Activated T-cell treated with anti-CD3 and anti-CD28 coated beads, Interleukin-2, amount 50 U/mL, for 1 hour (primary cell): Measurements from ENCODE around the gene LGALS8.
A peak's percentile ranks its signal among the peaks of the same experiment; 100 is the strongest.

ENCODE experiments used
- DNase-seq: peaks from one replicate; pipeline ENCODE4 v3.0.0-alpha.2; 2020

The LGALS8 gene

GRCh38 chr1:236509647-236510401 is 14.0 kb upstream of the LGALS8 start:
- DNase-seq, result no peak

GRCh38 chr1:236511735-236512418 is 11.9 kb upstream of the LGALS8 start:
- no peak for DNase-seq

GRCh38 chr1:236514703-236515442 is 8.9 kb upstream of the LGALS8 start:
- no peak for DNase-seq

GRCh38 chr1:236515443-236515958 is 8.3 kb upstream of the LGALS8 start:
- DNase-seq, result no peak

GRCh38 chr1:236516929-236517704 is 6.7 kb upstream of the LGALS8 start:
- no peak for DNase-seq

- DNase-seq, result no peak
Measured at GRCh38 chr1:236518322-236518721, 5.5 kb upstream of the LGALS8 start.

- DNase-seq, result no peak
Measured at GRCh38 chr1:236520445-236521005, 3.3 kb upstream of the LGALS8 start.

GRCh38 chr1:236522937-236523703 is 662 bp upstream of the LGALS8 start:
- DNase-seq, result no peak

GRCh38 chr1:236524142-236524894 is 536 bp downstream of the LGALS8 start:
- DNase-seq, result peak; percentile 54

- DNase-seq, result no peak
Measured at GRCh38 chr1:236524895-236525184, 1.1 kb downstream of the LGALS8 start.

- DNase-seq, result no peak
Measured at GRCh38 chr1:236526079-236526478, 2.3 kb downstream of the LGALS8 start.

- DNase-seq, result no peak
Measured at GRCh38 chr1:236530286-236530685, 6.5 kb downstream of the LGALS8 start.

GRCh38 chr1:236530959-236531358 is 7.2 kb downstream of the LGALS8 start:
- DNase-seq, result no peak

- no peak for DNase-seq
Measured at GRCh38 chr1:236532850-236533249, 9.1 kb downstream of the LGALS8 start.

- no peak for DNase-seq
Measured at GRCh38 chr1:236534151-236534651, 10.4 kb downstream of the LGALS8 start.

- DNase-seq, result no peak
Measured at GRCh38 chr1:236535190-236535589, 11.4 kb downstream of the LGALS8 start.

- DNase-seq, result no peak
Measured at GRCh38 chr1:236535662-236536161, 11.9 kb downstream of the LGALS8 start.

GRCh38 chr1:236536540-236536939 is 12.8 kb downstream of the LGALS8 start:
- DNase-seq, result no peak

- no peak for DNase-seq
Measured at GRCh38 chr1:236540813-236541465, 17.2 kb downstream of the LGALS8 start.

- DNase-seq, result no peak
Measured at GRCh38 chr1:236541710-236542109, 17.9 kb downstream of the LGALS8 start.
